Measurements from ENCODE around the gene UGT1A10.
"Not testable (repeated sequence)": the region's sequence is repeated elsewhere in the genome, so short reads cannot be mapped to it uniquely, and the experiment has no call there.

Gene UGT1A10
- 0 reads per million in 4 donors for total RNA-seq

DNA sequence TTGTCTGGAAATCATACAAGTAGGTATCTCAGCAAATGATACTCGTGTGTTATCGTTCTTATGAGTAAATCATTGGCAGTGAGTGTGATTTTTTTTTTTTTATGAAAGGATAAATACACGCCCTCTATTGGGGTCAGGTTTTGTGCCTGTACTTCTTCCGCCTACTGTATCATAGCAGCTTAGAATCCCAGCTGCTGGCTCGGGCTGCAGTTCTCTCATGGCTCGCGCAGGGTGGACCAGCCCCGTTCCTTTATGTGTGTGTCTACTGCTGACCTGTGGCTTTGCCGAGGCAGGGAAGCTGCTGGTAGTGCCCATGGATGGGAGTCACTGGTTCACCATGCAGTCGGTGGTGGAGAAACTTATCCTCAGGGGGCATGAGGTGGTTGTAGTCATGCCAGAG lies at the start of gene UGT1A10:
Gene UGT1A10 (plus strand): TSS at position 143 of the 400 bp plus-strand sequence. CDS start 75 bp downstream, at position 218.
- not testable (repeated sequence) for DNase-seq

DNA sequence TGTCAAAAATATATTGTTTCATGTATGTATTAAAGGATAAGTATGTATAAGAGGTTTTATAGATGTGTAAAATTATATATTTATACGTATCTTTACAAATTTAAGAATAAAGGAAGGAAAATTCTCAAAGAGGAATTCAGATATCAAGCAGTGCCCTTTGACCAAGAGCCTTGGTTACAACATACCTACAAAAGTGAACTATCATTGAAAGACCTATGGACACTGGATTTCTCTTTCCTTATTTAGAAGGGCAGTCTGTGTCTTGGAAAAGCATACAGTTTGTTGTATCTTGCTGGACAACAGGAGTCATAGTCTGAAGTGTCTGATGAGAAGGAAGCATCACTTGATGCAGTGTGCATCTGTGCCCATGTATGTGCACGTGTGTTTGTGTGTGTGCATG lies 47.8 kb upstream of the UGT1A10 start:
- no peak for DNase-seq

DNA sequence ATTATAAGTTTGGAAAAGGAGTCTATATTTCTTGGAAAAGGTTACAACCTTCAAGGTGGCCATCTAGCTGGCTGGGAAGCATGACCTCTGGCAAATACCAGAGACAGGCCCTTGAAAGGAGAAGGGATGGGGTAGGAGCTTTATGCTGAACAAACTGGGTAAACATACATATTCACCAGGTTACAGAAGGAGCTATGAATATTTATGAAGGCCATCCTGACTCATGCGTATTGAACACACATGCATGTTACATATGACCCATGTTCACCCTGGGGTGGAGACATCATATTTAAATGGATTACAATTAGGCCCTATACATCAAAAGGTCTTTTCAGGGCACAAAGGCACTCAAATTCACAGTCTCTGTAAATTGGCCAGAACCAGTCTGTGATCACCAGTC lies 43.5 kb upstream of the UGT1A10 start:
- DNase-seq: not testable (repeated sequence)

DNA sequence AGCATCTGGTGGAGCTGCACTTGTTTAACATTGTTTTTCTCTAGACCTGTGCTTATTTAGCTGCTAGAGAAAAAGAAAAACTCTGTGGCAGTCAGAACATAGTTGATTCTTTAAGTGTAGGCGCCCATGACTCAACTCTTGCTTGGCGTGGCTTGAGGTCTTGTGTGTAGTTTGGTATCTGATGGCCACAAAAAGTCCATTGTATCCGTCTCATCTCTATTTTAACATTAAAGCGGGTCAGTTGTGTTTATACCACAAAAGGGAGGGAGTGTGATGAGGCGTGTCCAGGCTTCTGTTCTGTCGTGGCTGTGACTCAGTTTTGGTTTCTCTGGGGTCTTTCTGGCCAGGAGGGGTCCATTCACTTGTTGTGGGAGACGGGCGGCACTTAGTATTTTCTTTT lies 43.0 kb upstream of the UGT1A10 start:
- no peak for DNase-seq

DNA sequence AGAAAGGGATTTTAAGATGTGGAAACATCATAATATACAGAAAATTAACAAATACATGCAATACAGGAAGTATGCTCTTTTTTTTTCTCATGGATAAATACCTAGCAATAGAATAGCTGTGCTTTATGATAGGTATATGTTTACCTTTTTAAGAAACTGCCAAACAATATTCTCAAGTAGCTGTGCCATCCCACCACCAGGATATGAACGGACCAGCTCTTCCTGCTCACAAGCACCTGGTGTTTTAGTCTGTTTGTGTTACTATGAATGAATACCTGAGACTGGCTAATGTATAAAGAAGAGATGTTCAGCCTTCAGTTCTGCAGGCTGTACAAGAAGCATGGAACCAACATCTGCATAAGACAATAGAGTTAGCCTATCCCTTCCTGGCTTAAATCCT lies 38.7 kb upstream of the UGT1A10 start:
- no peak for DNase-seq

DNA sequence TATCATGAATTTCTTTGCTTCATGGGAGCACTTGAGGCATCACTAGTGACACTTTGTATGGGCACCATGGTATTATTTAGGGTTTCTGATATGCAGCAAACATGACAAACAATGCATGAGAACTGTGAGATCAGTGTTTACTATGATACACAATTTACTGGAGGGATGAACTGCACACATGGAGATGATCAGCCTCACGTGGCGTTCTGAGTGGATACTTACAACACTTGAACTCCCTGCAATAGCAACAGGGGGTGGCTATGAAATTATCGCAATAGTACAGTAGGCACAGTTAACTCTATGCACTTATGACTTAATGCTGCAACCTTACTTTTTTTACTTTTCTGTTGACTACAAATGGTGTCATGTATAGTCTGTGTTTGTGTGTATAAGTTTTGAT lies 37.3 kb upstream of the UGT1A10 start:
- no peak for DNase-seq

DNA sequence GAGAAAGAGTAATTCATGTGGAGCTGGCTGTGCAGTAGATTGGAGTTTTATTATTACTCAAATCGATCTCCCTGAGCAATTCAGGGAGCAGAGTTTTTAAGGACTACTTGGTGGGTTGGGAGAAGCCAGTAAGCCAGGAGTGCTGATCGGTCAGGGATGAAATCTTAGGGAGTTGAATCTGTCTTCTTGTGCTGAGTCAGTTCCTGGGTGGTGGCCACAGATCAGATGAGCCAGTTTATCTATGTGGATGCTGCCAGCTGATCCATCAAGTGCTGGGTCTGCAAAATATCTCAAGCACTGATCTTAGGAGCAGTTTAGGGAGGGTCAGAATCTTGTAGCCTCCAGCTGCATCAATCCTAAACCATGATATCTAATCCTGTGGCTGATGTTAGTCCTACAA lies 35.9 kb upstream of the UGT1A10 start:
- no peak for DNase-seq

DNA sequence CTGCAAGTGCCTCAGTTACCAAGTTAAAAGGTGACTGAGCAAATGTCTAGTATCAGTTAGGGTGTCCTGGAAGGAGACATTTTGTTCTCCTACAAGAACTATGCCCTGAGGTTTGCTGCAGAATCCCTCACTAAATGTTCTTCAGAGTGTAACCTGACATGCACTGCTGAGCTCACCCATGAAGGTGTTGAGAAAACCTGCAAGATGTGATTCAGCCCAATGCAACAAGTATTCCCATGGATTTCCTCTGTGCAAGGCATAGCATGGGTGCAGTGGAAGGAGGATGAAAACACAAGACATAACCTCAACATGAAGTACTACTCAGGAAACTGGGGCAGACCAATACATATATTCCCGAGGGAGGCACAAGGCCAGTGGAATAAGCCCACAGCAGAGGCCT lies 34.2 kb upstream of the UGT1A10 start:
- DNase-seq: no peak

DNA sequence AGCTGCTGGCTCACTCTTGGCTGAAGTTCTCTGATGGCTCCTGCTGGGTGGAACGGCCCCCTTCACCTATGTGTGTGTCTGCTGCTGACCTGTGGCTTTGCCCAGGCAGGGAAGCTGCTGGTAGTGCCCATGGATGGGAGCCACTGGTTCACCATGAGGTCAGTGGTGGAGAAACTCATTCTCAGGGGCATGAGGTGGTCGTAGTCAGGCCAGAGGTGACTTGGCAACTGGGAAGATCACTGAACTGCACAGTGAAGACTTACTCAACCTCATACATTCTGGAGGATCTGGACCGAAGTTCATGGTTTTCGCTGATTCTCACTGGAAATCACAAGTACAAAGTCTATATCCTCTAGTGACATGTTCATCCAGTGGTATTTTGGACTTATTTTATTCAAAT lies 32.7 kb upstream of the UGT1A10 start:
- DNase-seq: no peak

DNA sequence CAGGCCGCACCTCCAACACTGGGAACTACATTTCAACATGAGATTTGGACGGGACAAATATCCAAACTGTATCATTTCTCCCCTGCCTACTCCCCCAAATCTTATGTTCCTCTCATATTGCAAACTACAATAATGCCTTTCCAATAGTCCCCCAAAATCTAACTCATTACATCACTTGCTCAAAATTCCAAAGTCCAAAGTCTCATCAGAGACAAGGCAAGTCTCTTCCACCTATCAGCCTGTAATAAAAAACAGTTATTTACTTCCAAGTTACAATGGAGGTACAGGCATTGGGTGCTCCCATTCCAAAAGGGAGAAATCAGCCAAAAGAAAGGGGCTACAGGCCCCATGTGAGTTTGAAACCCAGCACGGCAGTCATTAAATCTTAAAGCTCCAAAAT lies 31.4 kb upstream of the UGT1A10 start:
- no peak for DNase-seq

DNA sequence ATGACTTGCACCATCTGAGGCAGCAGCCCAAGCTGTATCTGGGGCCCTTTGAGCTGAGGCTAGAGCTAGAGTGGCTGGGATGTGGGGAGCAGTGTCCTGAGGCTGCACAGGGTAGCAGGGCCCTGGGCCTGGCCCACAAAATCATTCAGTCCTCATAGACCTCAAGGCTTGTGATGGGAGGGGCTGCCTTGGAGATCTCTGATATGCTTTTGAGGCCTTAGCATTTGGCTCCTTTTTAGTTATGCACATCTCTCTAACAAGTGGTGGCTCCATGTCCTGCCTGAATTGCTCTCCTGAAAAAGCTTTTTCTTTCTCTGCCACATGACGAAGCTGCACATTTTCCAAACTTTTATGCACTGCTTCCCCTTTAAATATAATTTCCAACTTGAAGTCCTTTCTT lies 30.6 kb upstream of the UGT1A10 start:
- DNase-seq: no peak

DNA sequence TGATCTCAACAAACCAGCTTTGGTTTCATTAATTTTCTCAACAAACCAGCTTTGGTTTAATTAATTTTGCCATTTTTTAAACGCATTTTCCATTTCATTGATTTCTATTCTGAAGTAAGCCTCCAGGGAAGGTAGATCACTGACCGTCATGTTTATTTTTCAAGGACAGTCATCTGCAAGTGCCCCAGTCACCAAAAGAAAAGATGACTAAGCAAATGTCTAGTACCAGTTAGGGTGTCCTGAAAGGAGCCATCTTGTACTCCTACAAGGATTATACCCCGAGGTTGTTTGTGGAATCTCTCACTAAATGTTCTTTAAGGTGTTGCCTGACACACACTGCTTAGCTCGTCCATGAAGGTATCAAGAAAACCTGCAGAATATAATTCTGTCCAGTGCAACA lies 25.0 kb upstream of the UGT1A10 start:
- no peak for DNase-seq

DNA sequence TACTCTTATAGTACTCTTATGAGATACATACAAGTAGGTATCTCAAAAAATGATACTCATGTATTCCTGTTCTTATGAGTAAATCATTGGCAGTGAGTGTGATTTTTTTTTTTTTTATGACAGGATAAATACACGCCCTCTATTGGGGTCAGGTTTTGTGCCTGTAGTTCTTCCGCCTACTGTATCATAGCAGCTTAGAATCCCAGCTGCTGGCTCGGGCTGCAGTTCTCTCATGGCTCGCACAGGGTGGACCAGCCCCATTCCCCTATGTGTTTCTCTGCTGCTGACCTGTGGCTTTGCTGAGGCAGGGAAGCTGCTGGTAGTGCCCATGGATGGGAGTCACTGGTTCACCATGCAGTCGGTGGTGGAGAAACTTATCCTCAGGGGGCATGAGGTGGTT lies 18.8 kb upstream of the UGT1A10 start, which contains the start of gene UGT1A8:
Gene UGT1A8 (plus strand): TSS at position 158 of the 400 bp plus-strand sequence. CDS start 75 bp downstream, at position 233.
- not testable (repeated sequence) for DNase-seq

DNA sequence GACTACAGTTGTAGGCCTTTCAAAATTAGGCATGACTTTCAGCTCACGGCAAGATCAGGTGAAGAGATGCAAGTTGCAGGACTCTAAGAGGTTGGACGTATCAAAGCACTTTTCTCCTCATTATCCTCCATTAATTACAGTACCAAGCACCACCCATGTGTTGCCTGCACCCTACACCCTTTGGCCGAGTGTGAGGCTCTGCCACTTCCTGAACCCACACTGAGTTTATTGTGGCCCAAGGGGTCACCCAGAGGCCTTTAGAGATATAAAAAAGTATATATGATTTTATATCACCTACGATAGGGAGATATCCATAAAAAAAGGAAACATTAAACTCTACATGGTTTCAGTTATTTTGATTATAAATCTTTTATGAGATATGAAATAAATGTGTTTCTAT lies 16.0 kb upstream of the UGT1A10 start:
- no peak for DNase-seq

DNA sequence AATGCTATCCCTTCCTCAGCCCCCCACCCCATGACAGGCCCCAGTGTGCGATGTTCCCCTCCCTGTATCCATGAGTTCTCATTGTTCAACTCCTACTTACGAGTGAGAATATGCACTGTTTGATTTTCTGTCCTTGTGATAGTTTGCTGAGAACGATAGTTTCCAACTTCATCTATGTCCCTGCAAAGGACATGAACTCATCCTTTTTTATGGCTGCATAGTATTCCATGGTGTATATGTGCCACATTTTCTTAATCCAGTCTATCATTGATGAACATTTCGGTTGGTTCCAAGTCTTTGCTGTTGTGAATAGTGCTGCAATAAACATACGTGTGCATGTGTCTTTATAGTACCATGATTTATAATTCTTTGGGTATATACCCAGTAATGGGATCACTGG lies 14.4 kb upstream of the UGT1A10 start:
- not testable (repeated sequence) for DNase-seq

DNA sequence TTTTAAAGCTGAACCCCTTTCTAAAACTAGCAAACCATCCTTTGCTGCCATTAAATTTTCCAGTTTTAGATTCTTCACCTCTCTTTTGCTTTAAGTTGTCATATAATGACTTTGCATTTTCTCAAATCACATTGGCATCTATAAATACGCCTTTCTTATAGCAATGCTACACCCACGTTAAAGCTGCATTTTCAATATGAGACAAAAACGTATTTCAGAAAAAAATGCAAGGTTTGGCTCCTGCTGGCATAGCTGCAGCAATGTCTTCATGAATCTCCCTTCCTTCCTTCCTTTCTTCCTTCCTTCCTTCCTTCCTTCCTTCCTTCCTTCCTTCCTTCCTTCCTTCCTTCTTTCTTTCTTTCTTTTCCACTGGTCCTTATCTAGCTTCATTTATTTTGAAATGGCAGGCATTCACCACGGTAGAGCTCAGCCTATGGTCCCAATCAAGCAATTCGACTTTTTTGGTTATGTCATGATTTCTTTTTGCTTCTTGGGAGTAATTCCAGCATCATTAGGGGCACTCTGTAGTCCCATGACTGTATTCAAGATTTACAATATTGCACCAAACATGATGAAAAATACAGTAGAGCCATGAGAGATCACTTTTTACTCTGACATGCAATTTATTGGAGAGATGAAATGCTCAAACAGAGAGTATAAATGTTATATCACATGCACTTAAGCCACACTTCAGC lies 8.8 kb upstream of the UGT1A10 start:
- no peak for DNase-seq

DNA sequence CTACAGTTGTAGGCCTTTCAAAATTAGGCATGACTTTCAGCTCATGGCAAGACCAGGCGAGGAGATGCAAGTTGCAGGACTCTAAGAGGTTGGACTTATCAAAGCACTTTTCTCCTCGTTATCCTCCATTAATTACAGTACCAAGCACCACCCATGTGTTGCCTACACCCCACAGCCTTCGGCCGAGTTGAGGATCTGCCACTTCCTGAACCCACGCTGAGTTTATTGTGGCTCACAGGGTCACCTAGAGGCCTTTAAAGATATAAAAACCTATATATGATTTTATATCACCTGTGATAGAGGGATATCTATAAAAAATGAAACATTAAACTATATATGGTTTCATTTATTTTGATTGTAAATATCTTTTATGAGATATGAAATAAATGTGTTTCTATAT lies 2.6 kb downstream of the UGT1A10 start:
- DNase-seq: no peak

DNA sequence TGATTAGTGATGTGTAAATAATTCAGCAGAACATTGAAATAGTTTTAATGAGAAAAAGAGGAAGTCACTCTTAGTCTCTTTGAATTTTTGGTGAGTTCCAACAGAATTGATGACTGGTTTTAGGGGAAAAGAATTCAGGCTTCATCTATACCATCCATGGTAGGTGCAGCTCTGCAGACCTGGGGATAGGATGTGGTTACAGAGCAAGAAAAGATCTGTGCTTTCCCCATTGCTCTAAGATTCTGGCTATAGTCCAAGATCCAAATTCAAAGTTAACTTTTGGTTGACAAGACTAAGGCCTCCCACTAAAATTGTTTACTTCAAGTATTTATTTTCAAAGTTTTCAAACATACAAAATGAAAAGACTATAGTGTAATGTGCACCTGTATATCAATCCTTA lies 3.6 kb downstream of the UGT1A10 start:
- no peak for DNase-seq

DNA sequence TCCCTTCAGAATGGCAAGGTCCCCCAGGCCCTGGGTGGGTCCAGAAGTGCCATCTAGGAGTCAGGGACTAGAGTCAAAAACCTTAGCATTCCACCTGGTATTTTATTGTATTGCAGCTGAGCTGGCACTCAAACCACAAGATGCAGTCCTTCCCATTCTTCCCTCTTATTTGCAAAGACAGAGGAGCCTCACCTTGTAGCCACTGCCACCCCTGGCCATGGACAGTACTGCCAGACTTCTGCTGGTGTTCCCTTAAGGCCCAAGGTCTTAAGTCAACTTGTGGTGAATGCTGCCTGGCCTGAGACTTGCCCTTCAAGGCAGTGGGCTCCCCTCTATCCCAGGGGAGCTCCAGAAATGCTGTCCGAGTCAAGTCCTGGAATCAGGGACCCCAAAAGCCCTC lies 6.9 kb downstream of the UGT1A10 start:
- DNase-seq: no peak

DNA sequence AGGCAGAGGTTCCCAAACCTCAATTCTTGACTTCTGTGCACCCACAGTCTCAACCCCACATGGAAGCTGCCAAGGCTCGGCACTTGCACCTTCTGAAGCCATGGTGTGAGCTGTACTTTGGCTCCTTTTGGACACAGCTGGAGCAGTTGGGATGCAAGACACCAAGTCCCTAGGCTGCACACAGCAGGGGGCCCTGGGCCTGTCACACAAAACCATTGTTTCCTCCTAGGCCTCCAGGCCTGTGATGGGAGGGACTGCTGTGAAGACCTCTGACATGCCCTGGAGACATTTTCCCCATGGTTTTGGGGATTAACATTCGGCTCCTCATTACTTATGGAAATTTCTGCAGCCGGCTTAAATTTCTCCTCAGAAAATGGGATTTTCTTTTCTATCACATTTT lies 9.8 kb downstream of the UGT1A10 start:
- not testable (repeated sequence) for DNase-seq

DNA sequence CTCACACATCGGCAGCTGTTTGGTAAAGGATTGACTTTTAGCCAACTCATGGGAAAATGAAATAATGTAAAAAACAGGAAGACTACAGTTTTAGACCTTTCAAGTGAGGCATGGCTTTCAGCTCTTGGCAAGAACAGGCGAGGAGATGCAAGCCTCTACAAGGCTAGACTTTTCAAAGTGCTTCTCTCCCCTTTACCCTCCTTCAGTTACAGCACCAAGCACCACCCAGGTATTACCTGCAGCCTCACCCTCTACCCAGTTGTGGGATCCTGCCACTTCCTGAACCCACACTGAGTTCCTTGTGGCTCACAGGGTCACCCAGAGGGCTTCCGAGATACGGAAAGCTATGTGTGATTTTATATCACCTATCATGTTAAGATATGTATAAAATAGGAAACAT lies 14.7 kb downstream of the UGT1A10 start:
- no peak for DNase-seq

DNA sequence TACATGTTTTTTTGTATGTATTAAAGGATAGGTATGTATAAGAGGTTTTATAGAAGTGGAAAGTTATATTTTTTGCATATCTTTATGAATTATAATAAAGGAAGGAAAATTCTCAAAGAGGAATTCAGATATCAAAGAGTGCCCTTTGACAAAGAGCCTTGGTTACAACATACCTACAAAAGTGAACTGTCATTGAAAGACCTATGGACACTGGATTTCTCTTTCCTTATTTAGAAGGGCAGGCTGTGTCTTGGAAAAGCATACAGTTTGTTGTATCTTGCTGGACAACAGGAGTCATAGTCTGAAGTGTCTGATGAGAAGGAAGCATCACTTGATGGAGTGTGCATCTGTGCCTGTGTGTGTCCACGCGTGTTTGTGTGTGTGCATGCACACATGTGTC lies 15.2 kb downstream of the UGT1A10 start:
- DNase-seq: no peak

DNA sequence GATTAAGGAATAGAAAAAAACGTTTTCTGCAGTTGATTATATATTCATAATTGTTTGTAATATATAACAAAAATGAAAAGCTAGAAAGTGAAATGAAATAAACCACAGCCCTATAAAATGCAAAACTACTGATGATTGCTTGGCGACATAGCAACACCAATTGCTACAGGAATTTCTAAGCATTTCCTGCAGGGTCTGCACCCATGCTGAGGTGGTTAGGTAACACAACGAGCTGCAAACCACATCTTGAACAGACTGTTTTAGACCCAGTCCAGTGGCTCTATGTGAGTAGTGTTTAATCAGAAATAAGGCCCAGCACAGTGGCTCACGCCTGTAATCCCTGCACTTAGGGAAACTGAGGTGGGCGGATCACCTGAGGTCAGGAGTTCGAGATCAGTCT lies 18.3 kb downstream of the UGT1A10 start:
- no peak for DNase-seq

DNA sequence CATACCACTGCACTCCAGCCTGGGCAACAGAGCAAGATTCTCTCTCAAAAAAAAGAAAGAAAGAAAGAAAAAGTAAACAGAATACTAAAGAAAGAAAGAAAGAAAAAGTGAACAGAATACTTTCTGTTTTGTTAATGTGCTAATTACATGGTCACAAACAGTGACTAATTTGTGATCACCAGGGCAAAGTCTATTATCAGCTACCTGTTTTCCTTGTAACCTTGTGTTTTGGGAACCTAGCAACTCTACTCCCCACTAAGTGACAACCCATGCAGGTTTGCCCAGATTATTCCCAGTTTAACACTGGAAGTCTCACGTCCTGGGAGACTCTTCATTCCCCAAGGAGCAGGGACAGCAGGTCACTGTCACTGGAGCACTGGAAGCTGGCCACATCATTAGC lies 18.8 kb downstream of the UGT1A10 start:
- DNase-seq: no peak

DNA sequence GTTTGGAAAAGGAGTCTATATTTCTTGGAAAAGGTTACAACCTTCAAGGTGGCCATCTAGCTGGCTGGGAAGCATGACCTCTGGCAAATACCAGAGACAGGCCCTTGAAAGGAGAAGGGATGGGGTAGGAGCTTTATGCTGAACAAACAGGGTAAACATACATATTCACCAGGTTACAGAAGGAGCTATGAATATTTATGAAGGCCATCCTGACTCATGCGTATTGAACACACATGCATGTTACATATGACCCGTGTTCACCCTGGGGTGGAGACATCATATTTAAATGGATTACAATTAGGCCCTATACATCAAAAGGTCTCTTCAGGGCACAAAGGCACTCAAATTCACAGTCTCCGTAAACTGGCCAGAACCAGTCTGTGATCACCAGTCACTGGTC lies 19.7 kb downstream of the UGT1A10 start:
- not testable (repeated sequence) for DNase-seq

Data from T-helper 1 cell (primary cell).